NCI-H69 (cell line): ENCODE measurements around the gene BMF.
"Not testable (repeated sequence)": the region's sequence is repeated elsewhere in the genome, so short reads cannot be mapped to it uniquely, and the experiment has no call there.

Experiments
- DNase-seq: peaks from one replicate; lab custom pipeline; 2025; lab: John Stamatoyannopoulos, UW

Gene BMF

DNA sequence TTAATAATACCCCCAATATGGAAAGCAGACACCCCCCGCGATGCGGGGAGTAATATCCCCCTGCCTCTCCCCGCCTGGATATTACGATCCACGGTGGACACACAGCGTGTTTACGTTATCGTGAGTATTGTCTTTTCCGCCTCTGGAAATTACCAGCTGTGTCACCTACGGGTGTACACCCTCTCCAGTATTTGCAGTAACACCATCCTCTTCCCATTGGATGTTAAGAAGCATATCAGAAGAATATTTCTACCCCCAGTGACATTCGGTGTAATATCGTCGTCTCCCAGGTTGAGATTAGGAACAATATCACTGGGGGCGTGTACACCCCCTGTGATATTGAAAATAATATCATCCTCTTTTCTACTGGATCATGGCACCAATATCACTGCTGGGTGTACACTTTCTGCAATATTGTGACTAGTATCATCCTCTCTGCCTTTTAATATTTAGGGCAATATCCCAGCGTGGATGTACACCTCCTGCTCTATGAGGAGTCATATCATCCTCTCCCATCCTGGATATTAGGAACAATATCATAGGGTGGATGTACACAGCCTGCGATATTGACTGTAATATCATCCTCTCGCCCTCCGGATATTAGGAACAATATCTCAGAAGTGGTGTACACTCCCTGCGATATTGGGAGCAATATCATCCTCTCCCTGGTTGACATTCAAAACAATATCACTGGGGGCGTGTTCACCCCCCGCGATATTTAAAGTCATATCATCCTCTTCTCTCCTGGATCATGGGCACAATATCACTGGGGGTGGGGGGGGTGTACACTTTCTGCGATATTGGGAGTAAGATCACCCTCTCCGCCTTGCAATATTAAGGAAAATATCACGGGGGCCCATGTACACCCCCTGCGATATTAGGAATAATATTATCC, 20.3 kb upstream of the BMF start:
- peak; percentile 49 for DNase-seq

DNA sequence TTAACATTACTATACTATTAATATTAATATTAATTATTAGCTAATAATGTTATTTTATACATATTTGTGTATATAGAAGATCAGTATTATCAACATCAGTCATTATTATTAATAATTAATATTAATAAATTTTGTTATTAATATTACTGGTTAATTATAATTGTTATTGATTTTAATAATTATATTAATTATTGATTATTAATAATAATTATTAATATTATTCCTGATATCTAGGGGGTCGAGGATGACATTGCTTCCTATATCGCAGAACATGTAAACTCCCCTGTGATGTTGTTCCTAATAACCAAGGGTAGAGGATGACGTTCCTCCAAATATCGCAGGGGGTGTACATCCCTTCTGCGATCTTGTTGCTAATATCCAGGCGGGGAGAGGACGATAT, 17.3 kb upstream of the BMF start:
- DNase-seq: no peak

DNA sequence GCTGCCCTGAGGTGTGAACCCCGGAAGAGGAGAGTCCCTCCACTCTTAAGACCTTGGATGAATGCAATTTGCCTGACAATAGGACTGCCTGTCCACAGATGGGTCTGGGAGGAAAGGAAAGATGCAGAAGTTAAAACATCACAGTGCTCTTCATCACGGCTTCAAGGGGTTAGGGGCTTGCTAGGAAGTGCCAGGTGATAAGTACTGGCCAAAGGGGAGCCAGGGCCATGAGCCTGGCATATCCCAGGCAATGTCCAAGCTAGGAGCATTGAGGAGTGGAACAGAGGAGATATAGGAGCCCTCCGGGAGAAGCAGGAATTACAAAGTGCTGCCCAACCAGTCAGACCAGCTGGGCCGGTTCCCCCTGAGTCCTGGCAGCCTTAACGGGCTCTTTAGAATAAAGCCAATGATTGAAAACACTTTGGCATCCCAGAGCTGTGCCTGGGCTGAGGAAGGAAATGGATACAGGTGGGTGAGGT, 16.2 kb upstream of the BMF start:
- DNase-seq: not testable (repeated sequence)

DNA sequence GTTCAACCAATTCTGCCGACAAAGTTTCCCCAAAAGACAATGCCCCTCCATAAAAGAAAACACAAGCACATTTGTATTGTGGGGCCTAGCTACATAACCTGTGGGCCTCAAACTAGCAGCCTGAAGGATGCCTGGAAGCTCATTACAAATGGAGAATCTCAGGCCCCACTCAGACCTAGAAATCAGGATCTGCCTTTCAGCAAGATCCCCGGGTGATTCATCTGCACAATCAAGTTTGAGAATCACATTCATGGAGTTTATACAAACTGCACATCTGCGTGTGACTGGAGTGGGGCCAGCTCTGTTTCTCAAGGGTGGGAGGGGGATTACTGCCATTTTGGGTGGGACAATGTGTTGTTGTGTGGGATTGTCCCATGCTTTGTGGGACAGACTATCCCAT, 15.7 kb upstream of the BMF start:
- not testable (repeated sequence) for DNase-seq

DNA sequence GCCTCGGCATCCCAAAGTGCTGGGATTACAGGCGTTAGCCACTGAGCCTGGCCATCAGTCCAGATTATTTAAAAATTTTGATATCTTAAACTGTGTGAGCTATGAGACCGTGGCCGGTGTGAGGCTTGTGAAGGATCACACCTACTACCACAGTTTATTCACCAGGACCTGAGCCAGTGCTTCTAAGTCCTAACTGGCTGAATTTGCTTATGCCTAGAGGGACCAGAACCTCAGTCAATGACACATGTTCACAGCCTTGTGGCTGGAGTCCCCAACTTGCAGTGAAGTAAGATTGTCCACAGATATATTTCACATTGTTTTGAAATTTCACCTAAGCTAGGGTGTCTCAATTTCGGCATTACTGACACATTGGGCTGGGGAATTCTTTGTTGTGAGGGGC, 15.2 kb upstream of the BMF start:
- DNase-seq: not testable (repeated sequence)

DNA sequence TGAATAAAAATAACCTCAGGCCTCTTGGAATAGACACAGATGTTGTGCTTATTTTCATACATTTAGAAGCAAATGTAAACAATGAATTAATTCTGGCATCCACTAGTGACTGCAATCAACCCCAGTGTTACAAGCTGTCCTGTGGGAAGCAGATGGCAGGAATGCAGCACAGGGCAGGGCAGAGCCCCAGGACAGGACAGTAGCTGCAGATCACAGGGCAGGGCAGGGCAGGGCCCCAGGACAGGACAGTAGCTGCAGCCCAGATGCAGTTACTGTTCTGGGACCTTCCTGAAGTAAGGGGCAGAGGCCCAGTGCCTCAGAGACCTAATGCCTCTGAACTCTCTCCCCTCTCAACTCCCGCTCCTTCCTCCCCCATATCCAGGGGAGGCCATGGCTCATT, 14.3 kb upstream of the BMF start:
- DNase-seq: not testable (repeated sequence)

DNA sequence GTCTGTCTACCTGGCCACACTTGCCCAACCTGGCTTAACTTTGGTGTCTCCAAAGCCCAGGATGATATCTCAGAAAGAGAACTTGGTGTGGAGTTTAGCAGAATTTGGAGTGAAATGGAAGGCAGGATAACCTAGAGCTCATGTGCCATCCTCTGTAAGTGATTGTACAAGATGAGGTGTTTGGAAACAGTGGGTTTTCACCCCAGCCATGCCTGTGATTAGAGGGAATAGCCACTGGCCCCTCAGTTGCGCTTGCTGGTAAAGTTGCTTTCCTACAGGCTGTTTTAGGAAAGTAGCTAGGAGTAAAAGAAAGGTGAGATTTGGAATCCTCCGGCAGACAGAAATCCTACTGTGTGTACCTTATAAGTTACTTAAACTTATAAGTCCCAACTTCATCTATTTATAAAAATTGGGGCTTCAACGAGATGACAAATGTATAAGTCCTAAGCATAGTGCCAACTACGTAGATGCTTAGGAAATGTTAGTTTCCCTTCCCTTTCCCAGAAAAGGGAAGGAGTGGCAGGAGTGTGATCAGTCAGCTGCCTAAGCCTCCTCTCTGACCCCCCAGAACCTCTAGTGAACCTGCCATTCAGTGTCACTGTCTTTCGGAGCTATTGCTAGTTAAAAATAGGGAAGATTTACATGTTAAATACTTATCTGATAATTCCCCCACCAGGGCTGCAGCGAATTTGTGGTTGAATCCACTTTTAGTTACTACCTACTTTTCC, 13.4 kb upstream of the BMF start:
- no peak for DNase-seq

DNA sequence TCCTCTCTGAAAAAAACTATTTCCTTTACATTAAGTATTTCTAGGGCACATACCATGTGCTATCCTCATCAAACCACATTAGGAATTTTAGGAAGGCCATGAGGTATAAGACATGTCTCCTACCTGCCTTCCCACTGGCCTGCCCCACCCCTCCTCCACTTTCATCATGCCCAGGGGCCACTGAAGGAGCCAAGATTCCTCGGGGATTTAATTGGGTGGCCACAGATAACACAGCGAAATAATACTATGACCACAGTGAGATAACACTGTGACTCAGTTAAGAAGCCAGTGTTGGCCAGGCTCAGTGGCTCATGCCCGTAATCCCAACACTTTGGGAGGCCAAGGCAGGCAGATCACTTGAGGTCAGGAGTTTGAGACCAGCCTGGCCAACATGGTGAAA, 9.8 kb upstream of the BMF start:
- no peak for DNase-seq

DNA sequence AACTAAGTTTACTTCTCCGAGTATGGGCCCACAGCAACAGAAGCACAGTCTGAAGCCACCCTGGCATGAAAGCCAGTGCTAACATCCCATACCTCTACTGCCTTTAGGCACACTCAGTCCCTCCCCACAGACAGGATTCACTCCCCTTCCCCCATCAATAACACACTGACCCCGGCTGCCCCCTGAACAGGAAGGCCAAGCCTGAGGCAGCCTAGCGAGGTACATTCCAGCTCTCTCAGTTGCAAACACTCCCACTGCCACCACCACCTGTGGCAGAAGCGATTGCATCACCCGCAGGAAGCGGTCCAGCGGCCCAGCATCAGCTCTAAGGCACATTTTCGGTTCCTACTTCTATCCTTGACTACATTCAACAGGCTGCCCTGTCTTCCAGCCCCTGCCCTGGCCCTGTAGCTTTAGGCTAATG, 7.0 kb upstream of the BMF start:
- DNase-seq: peak; percentile 56

DNA sequence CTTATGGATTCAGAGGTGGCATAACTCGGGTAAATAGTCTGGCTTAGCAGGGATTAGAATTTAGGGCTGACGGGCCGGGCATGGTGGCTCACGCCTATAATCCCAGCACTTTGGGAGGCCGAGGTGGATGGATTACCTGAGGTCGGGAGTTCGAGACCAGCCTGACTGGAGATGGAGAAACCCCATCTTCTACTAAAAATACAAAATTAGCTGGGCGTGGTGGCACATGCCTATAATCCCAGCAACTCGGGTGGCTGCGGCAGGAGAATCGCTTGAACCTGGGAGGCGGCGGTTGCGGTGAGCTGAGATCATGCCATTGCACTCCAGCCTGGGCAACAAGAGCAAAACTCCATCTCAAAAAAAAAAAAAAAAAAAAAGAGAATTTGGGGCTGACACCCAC, 6.4 kb upstream of the BMF start:
- not testable (repeated sequence) for DNase-seq

DNA sequence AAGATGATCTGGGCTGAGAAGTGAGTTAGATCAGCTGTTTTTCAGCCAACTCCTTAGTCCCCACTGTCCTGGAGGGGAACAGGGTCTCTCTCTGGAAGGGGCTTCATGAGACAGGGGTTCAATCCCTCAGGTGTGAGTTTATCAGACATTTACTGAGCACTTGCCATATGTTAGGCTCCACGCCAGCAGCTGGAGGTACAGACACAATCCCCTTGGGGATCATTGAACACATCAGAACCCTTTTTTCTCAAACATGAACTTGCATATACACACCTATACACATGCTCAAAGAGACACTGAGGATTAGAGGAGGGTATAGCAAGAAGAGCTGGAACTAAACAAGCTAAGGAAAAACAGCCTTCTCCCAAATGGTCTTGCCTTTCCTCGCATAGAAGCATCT, 5.5 kb upstream of the BMF start:
- DNase-seq: peak; percentile 56

DNA sequence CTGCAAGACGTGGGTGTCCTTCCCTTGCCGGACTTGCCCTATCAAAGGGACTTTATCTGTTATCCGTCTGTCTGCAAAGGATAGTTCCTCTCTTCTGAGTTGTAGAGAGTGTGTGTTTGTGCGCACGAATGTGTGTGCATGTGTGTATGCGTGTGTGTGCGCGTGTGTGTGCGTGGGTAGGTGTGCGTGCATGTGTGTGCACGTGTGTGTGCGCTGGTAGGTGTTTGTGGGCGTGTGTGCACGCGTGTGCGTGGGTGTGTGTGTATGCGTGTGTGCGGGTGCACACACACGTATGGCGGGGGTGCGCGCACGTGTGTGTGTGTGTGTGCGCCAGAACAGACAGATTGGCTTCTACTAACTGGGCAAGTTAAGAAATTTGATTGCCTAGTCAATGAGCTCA, 4.1 kb upstream of the BMF start:
- no peak for DNase-seq

DNA sequence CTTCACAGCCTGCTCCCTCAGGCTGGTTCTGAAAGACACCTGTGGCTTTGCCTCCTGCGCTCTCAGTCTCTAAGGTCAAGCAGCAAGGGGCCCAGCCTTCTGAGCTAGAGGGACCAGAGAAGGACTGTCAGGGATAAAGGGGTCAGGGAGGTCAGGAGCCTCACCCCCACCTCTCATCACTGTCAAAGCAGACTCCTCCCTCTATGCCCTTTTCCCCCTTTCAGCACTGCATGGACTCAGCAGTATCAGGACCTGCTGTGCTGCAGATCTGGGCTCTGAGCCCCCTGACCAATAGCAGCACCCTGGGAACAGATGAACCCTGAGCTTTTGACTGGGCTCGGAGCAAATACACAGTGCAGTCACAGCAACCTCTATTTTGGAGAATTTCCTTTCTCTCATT, 3.2 kb upstream of the BMF start:
- DNase-seq: no peak

DNA sequence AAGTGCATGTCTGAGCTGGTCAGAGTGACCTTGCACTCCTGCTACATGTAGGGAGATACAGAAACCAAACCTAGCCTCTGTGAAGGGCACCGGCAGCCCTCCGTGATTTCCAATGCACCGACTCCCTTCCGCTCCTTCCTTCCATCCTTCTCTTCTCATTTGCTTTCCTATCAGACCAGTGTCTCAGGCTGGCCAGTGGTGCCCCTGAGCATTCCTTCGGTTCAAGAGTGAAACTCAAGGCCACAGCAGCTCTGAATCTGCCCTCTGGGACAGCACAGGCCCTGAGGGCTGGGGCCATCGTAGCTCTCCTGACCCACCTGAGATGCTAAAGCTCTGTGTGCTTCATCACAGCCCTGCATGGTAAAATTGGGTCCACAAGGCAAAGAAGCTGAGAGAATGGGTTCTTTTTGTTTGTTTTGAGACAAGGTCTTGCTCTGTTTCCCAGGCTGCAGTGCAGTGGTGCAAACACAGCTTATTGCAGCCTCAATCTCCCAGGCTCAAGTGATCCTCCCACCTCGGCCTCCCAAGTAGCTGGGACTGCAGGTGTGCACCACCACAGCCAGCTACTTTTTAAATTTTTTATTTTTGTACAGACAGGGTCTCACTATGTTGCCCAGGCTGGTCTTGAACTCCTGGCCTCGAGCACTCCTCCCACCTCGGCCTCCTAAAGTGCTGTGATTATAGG, 2.3 kb upstream of the BMF start:
- DNase-seq: no peak

DNA sequence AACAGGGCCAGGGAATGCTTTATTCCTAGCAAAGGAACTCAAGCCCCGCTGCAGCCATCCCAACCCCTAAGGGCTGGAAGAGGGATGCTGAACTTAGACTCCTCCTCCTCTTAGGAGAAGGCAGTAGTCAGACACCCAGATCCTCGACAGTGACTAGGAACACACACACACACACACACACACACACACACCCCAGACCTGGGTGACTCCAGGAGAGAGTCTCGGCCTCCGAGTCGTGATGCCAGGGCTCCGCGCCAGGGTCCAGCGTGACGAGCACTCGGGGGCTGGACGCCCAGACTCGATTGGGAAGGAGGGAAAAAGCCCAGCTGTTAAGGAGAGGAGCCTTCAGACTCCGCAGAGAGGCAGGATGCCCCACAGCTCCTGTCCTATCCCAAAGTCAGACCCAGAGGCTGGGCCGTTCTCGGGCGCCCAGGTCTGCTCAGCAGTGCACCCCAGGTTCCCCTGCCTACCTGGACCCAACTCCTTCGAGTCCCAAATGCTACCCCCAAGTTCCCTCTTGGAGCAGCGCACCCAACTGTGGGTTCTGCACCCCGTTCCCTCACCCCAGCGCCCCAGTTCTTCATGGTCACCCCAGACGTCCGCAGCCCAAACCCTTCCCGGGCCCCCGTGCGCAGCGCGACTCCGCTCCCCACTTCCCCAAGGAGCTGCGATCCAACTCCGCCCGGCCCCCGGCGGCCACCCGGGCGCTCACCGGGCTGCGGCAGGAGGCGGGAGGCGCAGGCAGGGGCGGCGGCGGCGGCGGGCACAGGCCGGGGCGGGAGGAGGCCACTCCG, 421 bp downstream of the BMF start:
- DNase-seq: peak; percentile 63

DNA sequence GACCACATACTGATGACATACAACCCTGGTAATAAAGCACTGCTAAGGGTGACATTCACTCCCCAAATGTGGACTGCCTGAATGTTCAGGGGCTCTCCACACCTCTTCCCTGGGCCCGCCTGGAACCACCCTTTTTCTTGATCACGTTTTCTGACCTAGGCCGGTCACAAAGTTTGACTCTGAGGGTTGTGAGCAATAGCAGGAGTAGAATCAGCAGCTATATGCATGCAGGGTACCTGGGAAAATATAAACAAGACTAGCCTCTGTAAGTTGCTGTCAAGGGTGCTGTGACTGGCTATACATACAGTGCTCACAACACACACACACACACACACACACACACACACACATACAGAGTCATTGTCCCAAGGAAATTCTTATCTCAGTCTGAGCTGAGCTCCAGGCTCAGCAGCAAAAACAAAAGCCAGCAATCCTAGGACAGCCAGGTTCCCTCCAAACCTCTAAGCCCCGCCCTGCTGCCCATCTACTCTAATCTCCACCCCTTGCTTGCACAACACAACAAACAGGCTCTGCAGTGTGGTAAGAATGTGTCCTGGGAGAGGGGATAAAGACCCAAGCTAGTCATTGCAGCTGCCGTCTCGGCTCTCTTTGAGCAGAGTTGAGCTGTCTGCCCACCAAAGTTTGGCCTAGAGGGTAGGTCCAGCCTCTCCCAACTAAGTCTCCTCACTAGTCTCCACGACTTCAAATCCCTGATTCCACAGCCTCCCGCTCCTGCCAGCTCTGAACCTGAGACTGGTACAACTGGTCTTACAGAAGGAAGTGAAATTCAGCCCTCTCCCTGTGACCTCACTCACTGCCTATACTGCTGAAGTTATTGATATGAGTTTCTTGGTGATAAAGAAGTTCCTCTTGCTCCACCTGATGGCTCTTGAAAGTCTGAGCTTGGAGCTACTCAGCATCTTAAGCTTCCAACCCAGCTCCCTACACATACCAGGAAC, 2.2 kb downstream of the BMF start:
- peak; percentile 47 for DNase-seq

DNA sequence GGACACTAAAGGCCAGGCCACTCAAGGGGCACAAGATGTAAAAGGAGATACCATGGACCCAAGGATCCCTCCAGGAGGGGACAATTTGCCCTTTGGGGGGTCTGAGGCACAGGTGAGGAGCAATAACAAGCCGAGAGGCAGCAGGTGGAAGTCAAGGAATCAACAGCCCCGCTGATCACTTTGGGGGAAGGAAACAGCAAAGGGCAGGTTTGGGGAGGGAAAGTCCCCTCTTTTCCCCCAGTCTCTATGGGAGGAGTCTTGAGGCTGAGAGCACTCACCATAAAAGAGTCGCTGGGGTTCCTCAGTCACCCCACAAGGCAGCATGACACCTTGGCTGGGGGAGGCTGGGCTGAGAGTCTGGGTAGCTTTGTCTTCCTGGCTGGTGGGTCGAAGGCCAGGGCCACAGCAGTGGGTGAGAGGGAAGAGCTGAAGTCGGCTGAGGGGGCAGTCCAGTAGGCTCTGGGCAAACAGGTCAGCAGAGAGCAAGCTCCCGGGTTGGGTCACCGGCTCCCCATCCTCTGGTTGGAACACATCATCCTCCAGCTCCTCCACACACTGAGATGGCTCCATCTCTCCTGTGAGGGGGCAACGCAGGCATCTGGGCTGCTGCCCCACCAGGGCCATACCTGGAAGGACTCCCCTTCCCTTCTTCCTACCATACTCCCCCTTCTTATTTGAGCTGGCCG, 3.0 kb downstream of the BMF start:
- DNase-seq: no peak

DNA sequence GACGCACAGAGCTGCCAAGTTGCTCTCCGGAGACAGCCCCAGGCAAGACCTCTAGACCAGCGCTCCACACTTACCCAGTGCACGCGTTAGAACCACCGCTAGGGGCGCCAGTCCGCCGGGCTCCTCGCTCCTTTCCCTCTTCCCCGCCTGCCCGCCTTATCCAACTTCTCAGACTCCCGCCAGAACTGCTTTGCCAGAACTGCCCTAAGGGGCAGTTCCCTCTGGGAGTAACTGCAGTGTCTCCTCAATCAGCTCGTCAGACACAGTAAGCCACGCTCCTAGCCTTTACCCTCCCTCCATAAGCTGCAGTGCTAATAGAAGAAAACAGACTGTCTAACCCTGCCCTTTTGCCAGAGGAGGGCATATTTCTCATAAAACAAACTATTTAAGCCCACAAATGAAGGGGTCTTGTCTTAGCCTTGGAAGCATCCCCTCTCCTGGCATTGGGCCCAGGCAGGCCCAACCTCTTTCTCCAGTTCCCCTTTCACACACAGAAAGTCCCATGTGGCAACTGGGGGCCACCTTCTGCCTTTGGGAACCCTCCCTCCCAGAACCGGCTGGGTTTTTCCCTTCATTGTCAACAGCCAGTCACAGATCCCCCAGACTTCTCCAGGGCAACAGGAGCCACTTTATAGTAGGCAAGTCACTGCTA, 3.7 kb downstream of the BMF start:
- peak; percentile 98 for DNase-seq

DNA sequence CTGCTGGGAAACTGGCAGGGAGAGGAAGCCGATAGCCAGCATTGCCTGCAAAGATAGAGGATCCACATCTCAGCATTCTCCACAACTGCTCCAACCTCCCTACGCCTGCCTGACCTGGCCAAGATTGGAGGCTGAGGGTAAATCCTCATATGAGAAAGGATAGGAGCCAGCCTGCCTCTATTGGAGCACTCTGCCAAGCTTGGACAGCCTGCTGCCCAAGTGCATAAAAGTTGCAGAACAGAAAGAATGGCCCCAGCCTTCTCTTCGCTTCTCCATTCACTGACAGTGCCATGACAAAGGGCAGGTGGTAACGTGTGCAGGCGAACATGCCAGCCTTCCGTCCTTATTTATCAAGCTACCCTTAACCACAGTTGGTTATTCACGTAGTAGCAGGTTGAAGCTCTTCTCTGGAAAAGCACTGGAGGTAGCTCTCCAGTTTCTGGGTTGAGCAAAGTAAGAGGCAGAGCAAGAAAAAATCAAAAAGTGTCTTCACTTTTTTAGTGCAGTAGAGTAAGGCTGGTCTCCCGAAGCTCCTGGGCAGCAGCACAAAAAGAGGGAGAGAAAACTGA, 4.3 kb downstream of the BMF start:
- no peak for DNase-seq
